MM.1S (cell line): ENCODE data around the gene PASK.

Experiments used
- CTCF ChIP-seq: fragments of 300-600 bp; sonication (generic); IDR thresholded peaks from 2 replicates; pipeline ENCODE4 v1.5.1; 2016; ENCODE audit warnings: antibody characterized with exemption, low read length, mixed read lengths
- EZH2 ChIP-seq: fragments of 300-600 bp; sonication (generic); optimal IDR thresholded peaks from 2 replicates; pipeline ENCODE3; 2017; ENCODE audit warnings: low read depth, mild to moderate bottlenecking, antibody characterized with exemption, low read length, mixed read lengths

GRCh38 chr2:241184901-241185300, 35.6 kb upstream of the PASK start:
- TF ChIP-seq CTCF (no peak), EZH2 (no peak)
